Prostate gland (tissue), 2 donors: ENCODE measurements around the gene TGFB1.

Source experiments
- POLR2AphosphoS5 ChIP-seq: sonication (generic); formaldehyde crosslinking; IDR thresholded peaks from one replicate; pipeline ENCODE4 v1.6.1; 2017; ENCODE audit warnings: antibody characterized with exemption
- TF ChIP-seq, protein P1 (sequence below), 4 experiments: fragments of 200-600 bp in 2 of 4; fragments of 450-650 bp in 2 of 4; sonication (generic) in 2 of 4; IDR thresholded peaks; 1 replicate in 3 of 4; 2 replicates in 1 of 4; pipeline ENCODE4 v1.5.1; 2016 to 2019; ENCODE audit warnings: antibody characterized with exemption in 4 of 4, mild to moderate bottlenecking in 2 of 4, moderate library complexity in 2 of 4

DNA sequence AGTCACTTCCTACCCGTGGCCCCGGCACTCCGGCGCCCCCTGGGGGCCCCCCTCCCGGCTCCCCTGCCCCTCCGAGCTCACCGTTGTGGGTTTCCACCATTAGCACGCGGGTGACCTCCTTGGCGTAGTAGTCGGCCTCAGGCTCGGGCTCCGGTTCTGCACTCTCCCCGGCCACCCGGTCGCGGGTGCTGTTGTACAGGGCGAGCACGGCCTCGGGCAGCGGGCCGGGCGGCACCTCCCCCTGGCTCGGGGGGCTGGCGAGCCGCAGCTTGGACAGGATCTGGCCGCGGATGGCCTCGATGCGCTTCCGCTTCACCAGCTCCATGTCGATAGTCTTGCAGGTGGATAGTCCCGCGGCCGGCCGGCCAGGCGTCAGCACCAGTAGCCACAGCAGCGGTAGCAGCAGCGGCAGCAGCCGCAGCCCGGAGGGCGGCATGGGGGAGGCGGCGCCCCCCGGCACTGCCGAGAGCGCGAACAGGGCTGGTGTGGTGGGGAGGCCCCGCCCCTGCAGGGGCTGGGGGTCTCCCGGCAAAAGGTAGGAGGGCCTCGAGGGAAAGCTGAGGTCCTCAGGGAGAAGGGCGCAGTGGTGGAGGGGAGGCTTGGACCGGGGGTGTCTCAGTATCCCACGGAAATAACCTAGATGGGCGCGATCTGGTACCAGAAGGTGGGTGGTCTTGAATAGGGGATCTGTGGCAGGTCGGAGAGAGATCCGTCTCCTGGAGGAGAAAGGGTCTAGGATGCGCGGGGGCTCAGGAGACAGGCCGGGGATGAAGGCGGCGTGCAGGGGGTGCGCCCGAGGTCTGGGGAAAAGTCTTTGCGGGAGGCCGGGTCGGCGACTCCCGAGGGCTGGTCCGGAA, 885 bp downstream of the TGFB1 start:
- no peak for TF ChIP-seq POLR2AphosphoS5
- TF ChIP-seq, protein P1, sequence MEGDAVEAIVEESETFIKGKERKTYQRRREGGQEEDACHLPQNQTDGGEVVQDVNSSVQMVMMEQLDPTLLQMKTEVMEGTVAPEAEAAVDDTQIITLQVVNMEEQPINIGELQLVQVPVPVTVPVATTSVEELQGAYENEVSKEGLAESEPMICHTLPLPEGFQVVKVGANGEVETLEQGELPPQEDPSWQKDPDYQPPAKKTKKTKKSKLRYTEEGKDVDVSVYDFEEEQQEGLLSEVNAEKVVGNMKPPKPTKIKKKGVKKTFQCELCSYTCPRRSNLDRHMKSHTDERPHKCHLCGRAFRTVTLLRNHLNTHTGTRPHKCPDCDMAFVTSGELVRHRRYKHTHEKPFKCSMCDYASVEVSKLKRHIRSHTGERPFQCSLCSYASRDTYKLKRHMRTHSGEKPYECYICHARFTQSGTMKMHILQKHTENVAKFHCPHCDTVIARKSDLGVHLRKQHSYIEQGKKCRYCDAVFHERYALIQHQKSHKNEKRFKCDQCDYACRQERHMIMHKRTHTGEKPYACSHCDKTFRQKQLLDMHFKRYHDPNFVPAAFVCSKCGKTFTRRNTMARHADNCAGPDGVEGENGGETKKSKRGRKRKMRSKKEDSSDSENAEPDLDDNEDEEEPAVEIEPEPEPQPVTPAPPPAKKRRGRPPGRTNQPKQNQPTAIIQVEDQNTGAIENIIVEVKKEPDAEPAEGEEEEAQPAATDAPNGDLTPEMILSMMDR (IDR thresholded peaks at IDR 0.05) = peak in 3 of 4 experiments; percentile 29 to 50 (median 36)
